NCI-H146 treated with DMSO at 0.1 percent for 48 hours (cell line): ENCODE measurements around the gene WDR82.

Source experiments
- DNase-seq: peaks from one replicate; lab custom pipeline; 2025; ENCODE audit not compliant: unreplicated experiment; lab: John Stamatoyannopoulos, UW

The WDR82 gene

DNA sequence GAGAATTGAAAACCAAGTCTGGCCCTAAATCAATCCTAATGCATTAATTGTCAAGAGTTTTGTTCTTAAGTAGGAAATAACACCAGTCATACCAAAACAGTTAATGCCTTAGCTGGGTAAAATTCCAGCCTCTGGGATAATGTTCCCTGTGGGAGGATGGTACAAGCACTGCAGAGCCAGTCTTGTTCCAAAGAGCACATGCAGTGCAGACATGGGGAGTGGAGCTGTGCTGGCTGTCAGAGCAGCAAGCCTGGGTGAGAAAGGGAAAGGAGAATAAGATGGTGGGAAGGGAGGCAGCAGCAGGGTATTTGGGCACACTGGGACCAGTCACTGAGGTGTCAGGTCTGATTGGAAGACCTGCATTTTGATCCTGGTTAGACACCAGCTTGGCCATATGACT, 68.4 kb downstream of the WDR82 start:
- no peak for DNase-seq

DNA sequence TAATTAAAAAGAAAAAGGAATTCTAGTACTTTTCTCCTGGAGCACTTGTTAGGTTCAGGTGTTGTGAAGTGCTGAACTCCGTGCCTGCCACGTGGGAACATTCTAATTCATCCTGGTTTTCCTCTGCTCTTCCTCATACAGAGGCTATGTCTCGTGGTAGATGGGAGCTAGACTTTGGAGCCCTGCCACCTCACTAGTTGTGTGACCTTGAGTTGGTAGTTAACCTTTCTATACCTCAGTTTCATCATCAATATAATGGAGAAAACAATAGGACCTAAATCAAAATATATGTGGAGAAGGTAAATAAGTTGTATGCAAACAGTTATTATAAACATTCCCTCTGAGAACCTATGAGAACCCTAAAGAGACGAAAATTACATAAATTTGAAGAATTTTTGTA, 69.9 kb downstream of the WDR82 start:
- no peak for DNase-seq

DNA sequence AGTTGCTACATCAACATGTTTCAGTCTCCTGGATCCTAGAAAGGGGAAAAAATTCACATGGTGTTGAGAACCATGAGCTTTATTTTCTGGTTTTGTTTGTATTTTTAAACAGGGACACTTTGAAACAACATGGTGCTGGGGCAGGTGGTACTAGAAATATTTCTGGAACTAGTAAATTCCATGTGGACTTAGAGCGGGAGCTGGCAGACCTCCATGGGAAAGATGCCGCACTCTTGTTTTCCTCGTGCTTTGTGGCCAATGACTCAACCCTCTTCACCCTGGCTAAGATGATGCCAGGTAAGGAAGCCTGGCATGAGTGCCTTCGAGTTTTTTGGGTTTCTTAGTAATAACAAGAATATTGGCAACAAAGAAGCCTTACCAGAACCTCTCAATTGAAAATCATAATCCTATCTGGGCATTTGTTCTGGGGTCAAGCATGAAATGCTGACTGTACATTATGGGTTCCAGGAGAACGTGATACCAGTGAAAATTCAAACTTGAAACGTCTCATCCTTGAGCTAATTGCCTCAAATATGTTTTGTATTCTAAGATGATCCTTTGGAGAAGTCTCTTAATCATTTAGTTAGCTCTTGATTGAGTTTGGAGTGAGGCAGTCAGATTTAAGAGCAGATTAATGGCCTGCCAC, 72.6 kb downstream of the WDR82 start:
- DNase-seq, result no peak
